Measurements from ENCODE around the gene ATXN1. TPM values are rescaled to one million over a fixed set of nuclear protein-coding genes. Genes with fewer than 3 reads are reported as not detected.

ATXN1 gene
- total and polyA plus RNA-seq, 2 experiments from 2014 or later, result 4.8 to 9.1 TPM

- H3K4me1 ChIP-seq (ENCODE audit: insufficient read depth), result peaks cover 10% of the 10 kb centered on the region
- no peak overlapping the region for H3K4me2 ChIP-seq
- H3K4me3 ChIP-seq, result no peak overlapping the region
- DNase-seq (ENCODE audit: low spot score) (no peak), ATAC-seq (no peak)
- no peak overlapping the region for H3K27ac Mint-ChIP-seq
- no peaks in the 10 kb centered on the region for H3K27me3 ChIP-seq (ENCODE audit: insufficient read depth)
- peaks cover 17% of the 10 kb centered on the region for H3K4me1 Mint-ChIP-seq
- no peak overlapping the region for H3K4me3 Mint-ChIP-seq
- H3K9me2 ChIP-seq (ENCODE audit: insufficient read depth), result no peaks in the 10 kb centered on the region
- H3K36me3 ChIP-seq (ENCODE audit: insufficient read depth), result no peaks in the 10 kb centered on the region
- no peak for TF ChIP-seq CTCF (conservative IDR thresholded peaks at IDR 0.05; ENCODE audit: low read depth in 2 of 2)
- TF ChIP-seq EZH2 (IDR thresholded peaks at IDR 0.05; ENCODE audit: low read depth, unreplicated experiment), result no peak
- no peak for TF ChIP-seq REST (IDR thresholded peaks at IDR 0.05; ENCODE audit: unreplicated experiment)
- no peak for TF ChIP-seq JUNB (IDR thresholded peaks at IDR 0.05; ENCODE audit: unreplicated experiment)
- TF ChIP-seq STAT1 (IDR thresholded peaks at IDR 0.05; ENCODE audit: unreplicated experiment), result no peak
- no peak for TF ChIP-seq ZNF462 (CRISPR knock-in tag; IDR thresholded peaks at IDR 0.05)
- no peak for TF ChIP-seq ZNF114 (CRISPR knock-in tag; IDR thresholded peaks at IDR 0.05)
- TF ChIP-seq ZNF331 (CRISPR knock-in tag; IDR thresholded peaks at IDR 0.05; ENCODE audit: low read depth), result no peak
- TF ChIP-seq EZH2phosphoT487 (IDR thresholded peaks at IDR 0.05; ENCODE audit: unreplicated experiment), result no peak
- TF ChIP-seq NANOG (IDR thresholded peaks at IDR 0.05; ENCODE audit: borderline replicate concordance), result no peak
- TF ChIP-seq ETS1 (IDR thresholded peaks at IDR 0.05), result no peak
- TF ChIP-seq POLR2AphosphoS5 (IDR thresholded peaks at IDR 0.05; ENCODE audit: low read depth), result no peak
- no peak for TF ChIP-seq CREB1 (CRISPR knock-in tag; IDR thresholded peaks at IDR 0.05; ENCODE audit: low read depth)
- H3K9me3 Mint-ChIP-seq, result no peaks in the 10 kb centered on the region
- H3K27me3 Mint-ChIP-seq (ENCODE audit: insufficient read depth, low read depth, poor library complexity), result no peaks in the 10 kb centered on the region
- no peaks in the 10 kb centered on the region for H3K36me3 Mint-ChIP-seq (ENCODE audit: low read depth)
- no peaks in the 10 kb centered on the region for H3K79me2 ChIP-seq (replicated peaks; ENCODE audit: insufficient read depth)
- H3F3A ChIP-seq (replicated peaks; ENCODE audit: low read depth), result no peaks in the 10 kb centered on the region
- no peak overlapping the region for H2AFZ ChIP-seq
- no peaks in the 10 kb centered on the region for H4K20me1 ChIP-seq (replicated peaks; ENCODE audit: insufficient read depth)
- H3K27ac ChIP-seq (ENCODE audit: low read depth), result no peak overlapping the region
These were observed 225.7 kb downstream of the ATXN1 start for GRCh38 chr6:16535564-16535963.

Measured in GM23338 (cell line).